IPS DF 19.7 (cell line): Measurements from ENCODE around the gene FN3KRP.
"Not testable (repeated sequence)": the region's sequence is repeated elsewhere in the genome, so short reads cannot be mapped to it uniquely, and the experiment has no call there.

Experiments used
- DNase-seq: peaks from one replicate; pipeline ENCODE4 v3.0.0-alpha.2; 2013; ENCODE audit warnings: low read depth, low spot score

The FN3KRP gene

DNA sequence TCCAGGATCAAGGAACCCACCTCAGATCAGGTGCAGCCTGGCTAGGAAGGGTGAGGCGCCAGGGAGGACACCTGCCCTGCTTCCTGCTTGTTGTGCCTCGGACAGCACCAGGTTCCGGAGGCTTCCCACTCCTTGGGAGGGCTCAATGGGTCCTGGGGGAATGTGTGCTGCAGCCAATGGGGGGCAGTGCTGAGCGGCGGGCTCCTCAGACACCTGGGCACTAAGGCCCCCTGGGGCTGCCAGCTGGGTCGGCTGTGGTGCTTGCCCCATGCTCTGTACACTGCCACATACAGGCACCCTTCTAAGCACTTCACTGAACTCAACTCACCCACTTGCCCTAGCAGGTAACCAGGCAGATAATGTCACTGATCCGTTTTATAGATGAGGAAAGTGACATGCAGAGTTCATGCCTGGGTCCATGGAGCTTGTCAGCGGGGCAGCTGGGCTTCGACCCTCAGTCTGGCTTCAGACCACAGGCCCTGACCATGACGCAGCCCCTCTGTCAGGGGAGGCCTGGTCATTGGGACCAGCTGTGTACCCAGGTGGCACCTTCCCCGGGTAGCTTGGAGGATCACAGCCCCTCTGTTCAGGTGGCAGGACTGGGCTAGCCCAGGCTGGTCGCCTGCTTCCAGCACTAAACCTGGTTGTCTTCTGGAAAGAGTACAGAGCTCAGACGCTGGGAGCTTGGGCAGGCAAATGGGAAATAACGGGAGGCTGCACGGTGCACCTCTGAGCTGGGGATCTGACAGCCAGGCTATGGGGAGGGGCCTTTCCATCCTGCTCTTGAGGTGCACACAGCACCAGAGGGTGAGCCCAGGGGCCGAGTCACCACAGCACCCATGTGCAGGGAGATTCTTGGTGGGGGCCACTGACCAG is 27.1 kb downstream of the FN3KRP start:
- DNase-seq = no peak

DNA sequence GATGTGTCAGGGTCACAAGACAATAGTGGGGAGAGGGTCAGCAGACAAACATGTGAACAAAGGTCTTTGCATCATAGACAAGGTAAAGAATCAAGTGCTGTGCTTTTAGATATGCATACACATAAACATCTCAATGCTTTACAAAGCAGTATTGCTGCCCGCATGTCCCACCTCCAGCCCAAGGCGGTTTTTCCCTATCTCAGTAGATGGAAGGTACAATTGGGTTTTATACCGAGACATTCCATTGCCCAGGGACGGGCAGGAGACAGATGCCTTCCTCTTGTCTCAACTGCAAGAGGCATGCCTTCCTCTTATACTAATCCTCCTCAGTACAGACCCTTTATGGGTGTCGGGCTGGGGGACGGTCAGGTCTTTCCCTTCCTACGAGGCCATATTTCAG is 28.2 kb downstream of the FN3KRP start:
- DNase-seq = not testable (repeated sequence)

DNA sequence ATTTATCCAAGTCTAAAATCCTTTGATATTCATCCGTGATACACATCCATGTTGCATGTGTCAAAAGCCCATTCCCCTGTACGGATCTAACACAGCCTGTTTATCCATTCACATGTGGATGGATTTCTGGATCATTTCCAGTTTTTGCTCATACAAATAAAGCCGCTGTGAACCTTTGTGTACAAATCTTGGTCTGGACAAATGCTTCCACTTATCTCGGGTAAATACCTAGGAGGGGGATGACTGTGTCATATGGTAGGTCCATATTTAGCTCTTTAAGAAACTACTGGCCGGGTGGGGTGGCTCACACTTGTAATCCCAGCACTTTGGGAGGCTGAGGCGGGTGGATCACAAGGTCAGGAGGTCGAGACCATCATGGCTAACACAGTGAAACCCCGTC is 29.0 kb downstream of the FN3KRP start:
- DNase-seq = no peak

DNA sequence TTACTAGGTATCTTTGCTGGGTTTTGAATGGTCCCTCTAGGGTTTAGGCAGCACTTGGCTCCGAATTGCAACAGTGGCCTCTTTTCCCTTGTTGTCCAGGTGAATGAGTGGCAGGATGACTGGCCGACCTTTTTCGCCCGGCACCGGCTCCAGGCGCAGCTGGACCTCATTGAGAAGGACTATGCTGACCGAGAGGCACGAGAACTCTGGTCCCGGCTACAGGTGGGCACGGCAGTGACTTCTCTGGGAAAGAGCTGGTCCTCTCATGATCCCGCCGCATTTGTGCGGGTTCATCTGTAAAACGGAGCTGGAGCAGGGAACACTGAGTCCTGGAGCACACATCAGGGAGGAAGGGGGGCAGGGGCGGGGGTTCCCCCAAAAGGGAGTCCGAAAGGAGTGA is 32.2 kb downstream of the FN3KRP start:
- DNase-seq = no peak

DNA sequence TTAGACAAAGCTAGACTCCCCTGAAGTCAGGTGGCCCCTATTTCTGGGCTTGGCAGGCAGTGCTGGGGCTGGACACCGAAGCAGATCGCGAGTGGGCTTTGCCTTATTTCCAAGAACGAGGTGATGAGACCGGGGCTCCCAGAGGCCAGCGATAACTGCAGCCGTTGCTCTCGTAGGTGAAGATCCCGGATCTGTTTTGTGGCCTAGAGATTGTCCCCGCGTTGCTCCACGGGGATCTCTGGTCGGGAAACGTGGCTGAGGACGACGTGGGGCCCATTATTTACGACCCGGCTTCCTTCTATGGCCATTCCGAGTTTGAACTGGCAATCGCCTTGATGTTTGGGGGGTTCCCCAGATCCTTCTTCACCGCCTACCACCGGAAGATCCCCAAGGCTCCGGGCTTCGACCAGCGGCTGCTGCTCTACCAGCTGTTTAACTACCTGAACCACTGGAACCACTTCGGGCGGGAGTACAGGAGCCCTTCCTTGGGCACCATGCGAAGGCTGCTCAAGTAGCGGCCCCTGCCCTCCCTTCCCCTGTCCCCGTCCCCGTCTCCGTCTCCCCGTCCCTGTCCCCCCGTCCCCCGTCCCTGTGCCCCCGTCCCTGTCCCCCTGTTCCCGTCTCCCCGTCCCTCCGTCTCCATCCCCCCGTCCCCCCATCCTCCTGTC is 33.9 kb downstream of the FN3KRP start:
- no peak for DNase-seq

DNA sequence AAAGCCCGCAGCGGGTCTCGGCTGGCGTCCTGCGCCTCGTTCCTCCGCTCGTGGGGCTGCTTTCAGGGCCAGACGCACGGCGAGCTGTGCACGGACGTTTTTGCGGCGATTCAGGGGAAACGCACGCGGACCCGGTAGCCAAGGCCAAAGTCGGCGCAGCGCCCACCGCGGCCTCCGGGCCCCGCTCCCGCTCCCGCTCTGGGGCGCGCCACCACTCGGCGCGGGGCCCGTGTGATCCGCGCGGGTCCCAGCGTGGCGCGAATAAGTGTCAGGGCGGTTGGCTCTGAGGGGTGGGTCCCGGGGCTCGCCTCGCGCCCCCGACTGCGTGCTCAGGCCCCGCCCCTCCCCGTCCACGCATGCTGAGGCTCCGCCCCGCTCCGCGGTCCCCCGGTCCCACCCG is 34.7 kb downstream of the FN3KRP start:
- no peak for DNase-seq

DNA sequence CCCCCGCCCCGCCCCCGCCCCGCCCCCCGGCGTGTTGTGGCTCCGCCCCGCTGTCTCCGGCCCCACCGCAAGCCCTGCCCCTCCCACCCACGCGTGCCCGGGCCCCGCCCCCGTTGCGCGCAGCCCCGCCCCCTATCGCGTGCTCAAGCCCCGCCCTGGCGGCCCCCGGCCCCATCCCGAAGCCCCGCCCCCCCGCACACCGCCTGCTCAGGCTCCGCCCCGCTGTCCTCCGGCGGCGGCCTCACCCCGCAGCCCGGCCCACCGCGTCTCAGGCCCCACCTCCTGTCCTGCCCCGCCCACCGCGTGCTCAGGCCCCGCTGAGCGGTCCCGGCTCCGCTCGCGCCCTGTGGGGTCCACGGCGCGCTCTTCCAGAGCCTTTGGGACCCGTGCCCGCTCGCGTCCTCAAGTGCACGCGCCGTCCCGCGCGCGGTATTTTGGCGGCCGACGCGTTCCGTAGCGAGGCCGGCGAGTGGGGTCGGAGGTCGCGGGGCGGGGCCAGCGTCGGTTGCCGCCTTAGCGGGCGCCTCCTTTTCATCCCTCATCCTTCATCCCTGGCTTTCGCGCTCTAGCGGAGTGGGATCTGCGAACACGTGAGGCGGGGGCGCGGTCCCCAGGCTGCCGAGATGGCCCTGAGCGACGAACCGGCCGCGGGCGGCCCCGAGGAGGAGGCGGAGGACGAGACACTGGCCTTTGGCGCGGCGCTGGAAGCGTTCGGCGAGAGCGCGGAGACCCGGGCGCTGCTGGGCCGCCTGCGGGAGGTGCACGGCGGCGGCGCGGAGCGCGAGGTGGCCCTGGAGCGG is 35.3 kb downstream of the FN3KRP start, which contains the start of gene TBCD:
TSS of gene TBCD (plus strand) at position 495 of the 800 bp plus-strand sequence. CDS start at position 624, 129 bp downstream.
- DNase-seq = no peak

DNA sequence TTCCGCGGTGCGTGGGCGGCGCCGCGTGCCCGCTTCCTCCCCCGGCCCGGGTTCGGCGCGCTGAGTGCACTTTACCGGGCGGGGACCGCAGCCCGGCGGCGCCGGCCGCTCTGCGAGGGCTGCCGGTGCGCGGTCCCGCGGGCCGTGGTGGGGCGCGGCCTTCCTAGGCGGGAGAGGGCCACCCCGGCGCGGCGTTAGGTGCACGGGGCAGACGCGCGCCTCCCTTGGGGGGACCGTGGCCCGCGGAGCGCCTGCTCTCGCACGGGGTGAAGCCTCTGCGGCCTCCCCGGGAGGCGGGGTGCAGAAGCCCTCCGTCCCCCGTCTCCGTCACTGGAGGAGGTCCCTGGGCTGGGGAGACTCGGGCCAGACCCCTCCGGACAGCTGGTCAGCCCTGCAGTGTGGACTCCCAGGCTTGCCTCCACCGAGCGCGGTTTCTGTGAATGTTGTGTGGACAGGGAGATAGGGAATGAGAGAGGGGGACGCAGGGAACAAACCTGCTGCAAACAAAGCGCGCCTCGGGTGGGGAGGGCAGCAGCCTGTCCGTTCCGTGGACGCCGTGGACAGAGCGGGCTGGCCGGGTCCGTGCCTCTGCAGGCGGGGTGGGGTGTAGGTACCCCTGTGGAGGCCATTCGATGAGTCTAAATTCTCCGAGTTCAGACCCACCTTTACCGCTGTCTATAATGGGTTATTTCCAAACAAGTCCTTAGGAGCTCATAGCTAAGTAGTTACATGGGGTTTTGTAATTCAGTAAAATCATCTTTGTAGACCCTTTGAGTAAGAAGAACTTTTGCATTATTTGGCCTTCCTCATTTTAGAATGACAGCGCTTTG is 36.1 kb downstream of the FN3KRP start:
- DNase-seq = no peak

DNA sequence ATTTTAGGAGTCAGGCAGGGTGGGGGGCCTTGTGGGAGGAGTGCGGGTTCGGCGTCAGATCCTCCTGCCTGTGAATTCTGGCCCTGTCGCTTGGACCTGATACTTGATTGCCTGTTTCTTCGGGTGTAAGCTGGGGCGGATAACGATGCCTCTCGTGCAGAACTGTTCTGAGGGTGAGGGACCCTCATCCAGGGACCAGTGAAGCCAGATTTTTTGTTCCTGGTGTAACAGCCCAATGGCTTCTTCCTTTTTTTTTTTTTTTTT is 36.6 kb downstream of the FN3KRP start:
- no peak for DNase-seq

DNA sequence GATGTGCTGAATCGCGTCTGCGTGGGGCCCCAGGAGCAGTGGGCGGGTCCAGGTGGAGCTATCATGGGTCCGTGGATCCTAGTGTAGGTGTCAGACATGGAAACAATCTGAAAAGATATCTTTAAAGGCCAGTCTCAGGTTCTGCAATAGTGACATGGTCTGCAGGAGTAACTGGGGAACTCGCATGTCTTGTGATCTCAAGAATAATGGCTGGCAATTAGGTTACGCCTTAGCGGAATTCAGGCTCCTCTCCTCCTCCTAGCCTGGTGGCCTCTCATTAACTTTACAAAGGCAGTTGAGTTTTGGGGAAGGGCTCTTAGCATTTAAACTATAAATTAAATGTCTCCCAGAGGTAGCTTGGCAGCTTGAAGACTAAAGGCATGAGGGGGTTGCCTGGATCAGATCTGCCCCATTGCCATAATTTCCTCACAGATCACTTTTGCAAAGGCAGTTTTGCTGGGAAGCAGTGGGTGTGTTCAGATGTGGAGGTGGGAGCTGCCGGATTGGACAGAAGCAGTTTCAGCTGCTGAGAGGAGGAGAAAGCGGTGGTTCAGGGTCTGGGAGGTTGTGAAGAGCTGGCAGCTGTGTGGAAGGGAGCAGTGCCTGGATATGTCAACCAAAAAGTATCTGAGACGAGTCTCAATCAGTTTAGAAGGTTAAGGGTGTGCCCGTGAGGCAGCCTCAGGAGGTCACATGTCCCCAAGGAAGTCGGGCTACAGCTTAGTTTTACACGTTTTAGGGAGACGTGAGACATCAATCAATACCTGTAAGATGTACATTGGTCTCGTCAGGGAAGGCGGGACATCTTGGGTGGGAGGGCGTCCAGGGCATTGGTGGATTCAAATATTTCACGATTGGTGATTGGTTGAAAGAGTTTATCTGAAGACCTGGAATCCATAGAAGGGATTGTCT is 38.0 kb downstream of the FN3KRP start:
- no peak for DNase-seq

DNA sequence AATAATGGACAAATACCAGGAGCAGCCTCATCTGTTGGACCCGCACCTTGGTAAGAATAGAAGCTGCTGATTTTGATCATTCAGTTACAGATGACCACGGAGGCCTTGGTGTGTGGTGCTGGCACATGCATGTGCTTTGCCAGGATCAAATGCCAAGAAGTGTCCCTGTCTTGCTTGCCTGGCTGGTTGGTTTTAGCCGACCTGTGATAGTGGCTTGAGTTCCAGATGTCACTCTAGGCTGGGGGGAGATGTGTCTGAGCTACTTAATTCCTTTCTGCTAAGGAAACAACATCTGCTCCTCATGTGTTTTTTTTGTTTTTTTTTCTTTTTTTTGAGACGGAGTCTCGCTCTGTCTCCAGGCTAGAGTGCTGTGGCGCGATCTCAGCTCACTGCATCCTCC is 39.7 kb downstream of the FN3KRP start:
- no peak for DNase-seq

DNA sequence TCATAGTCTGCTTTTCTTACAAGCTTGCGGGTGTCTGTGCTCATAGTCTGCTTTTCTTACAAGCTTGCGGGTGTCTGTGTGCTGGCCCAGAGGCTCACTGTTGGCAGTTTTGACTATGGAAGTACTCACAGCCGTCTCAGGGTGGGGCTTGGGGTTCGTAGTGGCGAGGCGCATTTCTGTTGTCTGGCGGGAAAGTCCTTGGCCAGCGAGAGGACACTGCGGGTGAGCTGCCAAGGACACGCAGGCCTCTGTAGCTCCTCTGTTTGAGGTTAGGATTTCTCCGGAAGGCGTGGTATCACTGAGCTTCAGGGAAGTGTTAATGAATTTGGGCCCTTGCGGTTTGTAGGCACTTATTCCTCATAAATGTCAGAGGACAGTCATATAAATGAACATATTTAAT is 48.9 kb downstream of the FN3KRP start:
- no peak for DNase-seq

DNA sequence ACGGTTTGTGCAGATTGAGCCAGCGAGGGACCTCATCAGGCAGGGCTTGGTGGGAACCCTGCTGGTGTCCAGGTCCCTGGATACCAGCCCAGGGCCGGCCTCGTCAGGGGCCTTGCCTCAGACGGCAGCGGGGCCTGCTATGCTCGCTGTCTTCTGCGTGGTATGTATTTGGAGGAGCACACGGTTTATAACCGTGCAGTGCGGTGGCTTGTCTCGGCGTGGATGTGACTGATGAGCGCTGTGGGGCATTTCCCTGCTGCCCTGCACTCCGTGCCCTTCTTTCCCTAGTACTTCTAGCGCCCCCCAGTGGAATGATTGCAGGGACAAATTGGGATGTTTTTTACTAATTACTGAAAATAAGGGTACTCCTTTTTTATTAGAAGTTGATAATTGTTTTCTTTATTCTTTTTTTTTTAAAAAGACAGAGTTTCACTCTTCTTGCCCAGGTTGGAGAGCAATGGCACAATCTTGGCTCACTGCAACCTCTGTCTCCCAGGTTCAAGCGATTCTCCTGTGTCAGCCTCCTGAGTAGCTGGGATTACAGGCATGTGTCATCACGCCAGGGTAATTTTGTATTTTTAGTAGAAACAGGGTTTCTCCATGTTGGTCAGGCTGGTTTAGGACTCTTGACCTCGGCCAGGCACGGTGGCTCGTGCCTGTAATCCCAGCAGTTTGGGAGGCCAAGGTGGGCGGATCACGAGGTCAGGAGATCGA is 50.7 kb downstream of the FN3KRP start:
- no peak for DNase-seq

DNA sequence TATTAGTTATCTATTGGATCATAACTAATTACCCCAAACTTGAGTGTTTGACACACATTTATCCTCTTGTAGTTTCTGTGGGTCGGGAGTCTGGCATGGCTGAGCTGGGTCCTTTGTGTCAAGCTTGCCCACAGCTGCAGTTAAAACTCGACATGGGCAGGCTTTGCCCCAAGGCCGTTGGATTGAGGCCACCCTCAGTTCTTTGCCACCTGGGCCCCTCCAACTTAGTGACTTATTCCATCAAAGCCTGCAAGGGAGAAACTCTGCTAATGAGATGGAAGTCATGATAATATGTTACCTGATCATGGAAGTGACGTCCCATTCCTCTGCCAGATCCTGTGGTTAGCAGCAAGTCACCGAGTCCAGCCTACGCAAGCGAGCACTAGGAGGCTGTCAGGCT is 52.5 kb downstream of the FN3KRP start:
- DNase-seq = no peak

DNA sequence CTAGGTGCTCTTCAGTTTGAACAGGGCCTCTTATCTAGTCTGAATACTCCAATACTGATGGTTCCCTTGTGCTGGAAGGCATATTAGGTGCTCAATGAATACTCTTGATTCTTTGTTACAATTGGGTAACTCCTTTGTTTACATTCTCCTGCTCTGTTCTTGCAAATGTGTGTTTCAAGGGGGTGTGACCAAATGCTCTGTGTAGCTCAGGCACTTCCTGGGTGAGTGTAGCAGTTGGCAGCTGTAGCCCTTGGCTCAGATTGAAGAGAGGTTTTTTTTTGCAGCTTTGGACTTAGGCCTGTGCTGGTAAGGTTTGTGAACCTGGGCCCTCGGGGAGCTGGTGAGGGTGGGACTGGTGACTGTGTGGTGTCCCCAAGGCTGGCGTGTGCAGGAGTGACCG is 55.5 kb downstream of the FN3KRP start:
- DNase-seq = no peak

DNA sequence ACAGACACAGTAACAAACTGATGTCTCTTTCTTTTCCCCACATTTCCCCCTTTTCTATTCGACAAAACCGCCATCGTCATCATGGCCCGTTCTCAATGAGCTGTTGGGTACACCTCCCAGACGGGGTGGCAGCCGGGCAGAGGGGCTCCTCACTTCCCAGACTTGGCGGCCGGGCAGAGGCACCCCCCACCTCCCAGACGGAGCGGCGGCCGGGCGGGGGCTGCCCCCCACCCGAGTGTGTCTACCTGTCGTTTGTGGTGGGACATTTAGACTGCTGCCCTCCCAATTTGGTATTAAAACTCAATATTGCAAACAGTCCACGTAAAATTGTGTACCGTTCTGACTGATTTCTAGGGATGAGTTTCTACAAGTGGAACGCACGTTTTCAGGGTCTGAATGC is 58.0 kb downstream of the FN3KRP start:
- not testable (repeated sequence) for DNase-seq

DNA sequence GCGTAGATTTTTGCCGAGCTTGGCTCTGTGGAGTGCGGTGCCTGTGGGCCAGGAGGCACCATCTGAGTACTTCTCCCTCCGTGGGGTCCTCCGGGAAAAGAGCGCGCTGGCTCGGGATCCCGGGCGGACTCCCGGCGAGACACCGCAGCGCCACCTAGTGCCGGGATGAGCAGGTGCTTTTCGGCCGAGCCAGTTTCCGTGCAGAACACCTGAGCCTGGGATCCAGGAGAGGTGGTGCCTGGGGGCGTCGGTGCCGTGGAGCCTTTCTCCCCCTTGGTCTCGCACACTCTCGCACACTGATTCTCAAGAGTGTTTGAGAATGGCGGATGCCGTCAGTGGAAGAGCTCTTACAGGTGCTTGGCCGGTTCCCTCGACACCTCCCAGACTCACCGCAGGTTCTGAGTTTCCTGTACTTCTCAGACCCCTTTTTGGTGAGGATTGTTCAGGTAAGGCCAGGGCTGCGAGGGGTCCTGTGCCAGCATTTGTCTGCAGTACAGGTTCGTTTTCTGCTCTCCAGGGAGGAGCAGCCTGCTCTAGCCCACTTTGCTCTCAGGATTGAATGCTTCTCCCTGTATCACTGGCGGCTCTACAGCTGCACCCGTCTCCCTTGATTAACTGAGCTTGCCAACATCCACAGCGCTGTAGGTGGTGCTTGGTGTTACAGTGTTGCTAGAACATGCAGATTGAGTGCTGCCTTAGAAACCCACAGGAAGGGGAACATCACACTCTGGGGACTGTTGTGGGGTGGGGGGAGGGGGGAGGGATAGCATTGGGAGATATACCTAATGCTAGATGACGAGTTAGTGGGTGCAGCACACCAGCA is 58.7 kb downstream of the FN3KRP start:
- no peak for DNase-seq

DNA sequence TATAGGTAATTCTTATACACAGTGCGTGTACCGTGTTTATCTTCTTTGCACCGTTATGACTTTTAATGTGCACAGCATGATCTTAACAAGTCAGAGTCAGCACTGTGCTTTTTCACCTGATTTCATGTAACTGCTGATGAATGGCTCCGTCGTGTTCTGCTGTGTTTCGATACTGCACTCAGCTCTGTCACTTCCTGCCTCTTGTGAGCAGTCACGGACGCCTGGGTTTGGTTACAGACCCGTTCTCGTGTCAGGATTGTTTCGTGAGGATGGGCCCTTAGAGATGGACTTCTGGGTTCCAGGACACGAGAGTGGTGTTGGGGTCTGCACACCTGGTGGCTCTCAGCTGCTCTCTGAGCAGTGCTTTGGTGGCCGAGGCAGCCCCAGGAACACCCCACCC is 59.9 kb downstream of the FN3KRP start:
- DNase-seq = no peak
